Mesodermal cell (in vitro differentiated cells): ENCODE measurements around the gene SERPINA5.

ENCODE experiments used
- H3K27ac ChIP-seq: 2 replicates; pipeline ENCODE4 v1.7.0; 2013; ENCODE audit warnings: mild to moderate bottlenecking, low read depth, low read length, moderate library complexity; ENCODE audit not compliant: severe bottlenecking
- H3K36me3 ChIP-seq: 2 replicates; pipeline ENCODE4 v1.7.1; 2013; ENCODE audit warnings: mild to moderate bottlenecking, low read length, moderate library complexity; ENCODE audit not compliant: control insufficient read depth, insufficient read depth
- H3K4me1 ChIP-seq: one replicate; pipeline ENCODE4 v1.7.1; 2013; ENCODE audit warnings: mild to moderate bottlenecking, low read length; ENCODE audit not compliant: insufficient read depth, control insufficient read depth, poor library complexity, severe bottlenecking
- H3K4me3 ChIP-seq: 2 replicates; pipeline ENCODE4 v1.7.0; 2013; ENCODE audit warnings: low read length, control low read depth, mild to moderate bottlenecking; ENCODE audit not compliant: insufficient read depth, poor library complexity, severe bottlenecking; ENCODE audit errors: extremely low read depth
- H3K9me3 ChIP-seq: 2 replicates; pipeline ENCODE4 v1.7.1; 2013; ENCODE audit warnings: mild to moderate bottlenecking, low read length, moderate library complexity; ENCODE audit not compliant: control insufficient read depth
- WGBS, 2 experiments: methylation state at CpG; one replicate each; pipeline ENCODE4 v1.1.5; 2013; ENCODE audit warnings: missing lambda C conversion rate in 2 of 2; ENCODE audit not compliant: insufficient coverage in 2 of 2; 5-methylcytosine and 5-hydroxymethylcytosine counted together

The SERPINA5 gene

GRCh38 chr14:94555991-94556390 is 25.2 kb upstream of the SERPINA5 start:
- Histone ChIP-seq H3K36me3 (no peaks in the 10 kb centered on the region), H3K9me3 (no peaks in the 10 kb centered on the region), H3K4me1 (no peaks in the 10 kb centered on the region), H3K4me3 (no peak overlapping the region), H3K27ac (no peak overlapping the region)
- 92 to 98% methylated on average over 6 to 9 of the region's 9 CpGs for WGBS, 2 experiments

- no peaks in the 10 kb centered on the region for H3K36me3 ChIP-seq
- no peaks in the 10 kb centered on the region for H3K9me3 ChIP-seq
- H3K27ac ChIP-seq, result no peak overlapping the region
- no peak overlapping the region for H3K4me3 ChIP-seq
- WGBS, 2 experiments, result no CpG with 5 or more reads among the region's 1 CpG
- no peaks in the 10 kb centered on the region for H3K4me1 ChIP-seq
Observed at GRCh38 chr14:94557327-94557726, 23.9 kb upstream of the SERPINA5 start.

DNA sequence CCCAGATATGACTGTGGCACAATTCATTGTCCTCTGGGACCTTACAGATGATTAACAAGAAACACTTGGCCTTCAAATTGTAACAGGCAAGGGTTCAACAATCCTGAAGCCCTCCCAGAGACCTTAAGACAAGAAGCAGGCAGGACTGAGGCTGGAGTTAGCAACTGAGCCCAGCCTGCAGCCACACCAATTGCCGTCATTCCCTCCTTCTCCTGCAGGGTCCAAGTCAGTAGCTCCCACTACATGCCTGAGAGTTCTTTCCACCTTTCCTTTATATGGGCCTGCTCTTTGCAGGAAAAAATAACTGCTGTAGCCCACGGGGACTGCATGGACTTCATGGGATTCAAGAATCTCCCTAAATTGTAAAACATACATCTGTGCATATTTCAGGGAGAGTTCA is 22.4 kb upstream of the SERPINA5 start:
- Histone ChIP-seq H3K9me3 (no peaks in the 10 kb centered on the region), H3K36me3 (no peaks in the 10 kb centered on the region)
- WGBS, 2 experiments, result 75 to 91% methylated on average over 1 of the region's 2 CpGs

DNA sequence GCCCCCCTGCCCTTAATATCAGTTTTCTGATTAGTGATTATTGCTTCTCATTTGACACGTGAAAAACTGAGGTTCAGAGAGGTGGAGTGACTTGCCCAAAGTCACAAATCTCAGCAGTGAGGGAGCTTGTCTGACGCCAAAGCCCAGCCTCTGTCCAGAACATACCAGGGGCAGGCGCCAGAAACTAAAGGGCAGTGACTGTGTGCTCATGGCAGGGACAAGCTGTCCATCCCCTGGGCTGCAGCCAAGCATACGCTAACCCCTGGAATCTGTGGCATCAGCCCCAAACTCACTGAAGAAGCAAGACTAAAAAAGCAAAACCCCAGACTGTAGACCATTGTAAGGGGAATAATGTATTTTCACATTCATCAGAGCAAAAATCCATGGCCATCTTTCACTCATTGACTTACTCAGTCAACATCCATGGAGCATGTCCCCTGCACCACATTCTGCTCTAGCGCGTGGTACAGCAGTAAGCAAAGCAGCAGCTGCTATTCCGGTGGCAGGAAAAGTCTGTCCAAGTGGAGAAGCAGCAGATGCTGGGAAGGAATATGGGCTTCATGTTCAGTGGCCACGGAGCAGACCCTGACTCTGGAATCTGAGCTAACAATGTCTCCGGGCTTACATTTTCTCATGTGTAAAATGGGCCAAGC is 21.5 kb upstream of the SERPINA5 start:
- H3K9me3 ChIP-seq, result no peaks in the 10 kb centered on the region
- no peaks in the 10 kb centered on the region for H3K4me1 ChIP-seq
- no peaks in the 10 kb centered on the region for H3K36me3 ChIP-seq
- no peak overlapping the region for H3K27ac ChIP-seq
- H3K4me3 ChIP-seq, result no peak overlapping the region
- WGBS, 2 experiments, result 86% methylated on average over 9 of the region's 9 CpGs

More for the DNA sequence above, 22.4 kb upstream of the SERPINA5 start:
- no peak overlapping the region for H3K27ac ChIP-seq
- H3K4me3 ChIP-seq, result no peak overlapping the region
- no peaks in the 10 kb centered on the region for H3K4me1 ChIP-seq

DNA sequence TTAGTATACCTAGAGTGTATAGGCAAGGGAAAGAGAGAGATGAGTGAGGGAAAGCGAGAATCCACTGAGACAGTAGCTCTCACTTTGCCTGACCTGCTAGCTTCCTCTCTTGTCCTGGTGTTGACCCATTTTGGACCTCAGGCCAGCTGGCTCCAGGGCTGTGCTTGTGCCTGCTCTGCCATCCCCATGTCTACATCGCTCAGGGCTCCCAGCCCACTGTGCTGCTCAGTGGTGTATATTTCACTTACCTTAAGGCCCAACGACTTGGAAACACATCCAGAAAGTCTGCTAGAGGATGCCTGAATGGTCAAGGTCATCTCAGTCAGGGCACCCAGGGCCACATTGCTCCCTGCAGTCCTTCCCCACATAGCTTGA is 20.9 kb upstream of the SERPINA5 start:
- Histone ChIP-seq H3K9me3 (no peaks in the 10 kb centered on the region), H3K27ac (no peak overlapping the region), H3K4me3 (no peak overlapping the region), H3K4me1 (no peaks in the 10 kb centered on the region), H3K36me3 (no peaks in the 10 kb centered on the region)
- 86 to 94% methylated on average over 3 of the region's 3 CpGs for WGBS, 2 experiments

DNA sequence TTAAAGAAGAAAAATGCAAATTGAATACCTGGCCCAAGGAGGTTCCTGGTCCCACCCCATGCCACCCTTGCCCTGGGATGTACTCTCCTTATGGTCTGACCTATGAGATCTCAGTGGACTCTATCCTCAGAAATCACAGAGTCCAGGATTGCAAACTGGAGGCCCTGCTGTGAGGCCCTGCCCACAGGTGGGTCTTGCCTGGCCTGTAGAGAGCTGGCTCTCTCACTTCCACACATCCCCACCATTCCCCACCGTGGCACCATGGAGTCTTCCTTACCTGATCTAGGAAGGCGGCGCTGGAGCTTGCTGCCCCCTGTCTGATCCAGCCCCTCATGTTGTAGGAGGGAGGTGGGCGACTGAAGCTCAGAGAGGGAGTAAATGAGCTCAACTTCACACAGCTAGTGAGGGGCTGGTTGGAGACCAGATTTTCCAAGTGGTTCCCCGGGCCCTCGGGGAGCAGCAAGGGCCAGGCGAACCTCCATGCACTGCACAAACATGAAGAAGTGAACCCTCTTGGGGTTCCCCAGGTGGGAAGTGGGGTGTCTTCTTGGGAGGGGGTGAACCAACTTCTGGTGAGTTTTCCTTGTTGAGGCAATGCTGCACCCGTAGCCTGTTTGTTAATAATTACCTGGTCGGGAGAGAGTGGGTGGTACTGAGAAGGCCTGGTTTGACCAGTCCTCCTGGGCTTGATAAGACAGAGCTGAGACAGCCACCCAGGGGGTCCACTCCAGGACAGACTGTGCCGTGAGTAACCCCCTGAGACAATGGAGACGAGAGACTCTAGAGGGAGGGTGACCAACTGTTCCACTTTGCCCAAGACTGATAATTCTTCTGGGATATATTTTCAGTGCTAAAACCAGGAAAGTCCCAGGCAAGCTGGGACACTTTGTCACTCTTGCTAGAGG is 20.2 kb upstream of the SERPINA5 start, which contains the start of gene SERPINA4:
Gene SERPINA4, plus strand, starts transcription at position 692 of the 905 bp plus-strand sequence. CDS start 2,041 bp downstream, outside the sequence.
- H3K4me1 ChIP-seq, result no peaks in the 10 kb centered on the region
- WGBS, 2 experiments, result 81 to 93% methylated on average over 7 to 8 of the region's 11 CpGs
- no peak within 1 kb of the TSS for H3K27ac ChIP-seq
- no peak within 1 kb of the TSS for H3K4me3 ChIP-seq
- no peaks in the 10 kb centered on the region for H3K36me3 ChIP-seq
- no peaks in the 10 kb centered on the region for H3K9me3 ChIP-seq

DNA sequence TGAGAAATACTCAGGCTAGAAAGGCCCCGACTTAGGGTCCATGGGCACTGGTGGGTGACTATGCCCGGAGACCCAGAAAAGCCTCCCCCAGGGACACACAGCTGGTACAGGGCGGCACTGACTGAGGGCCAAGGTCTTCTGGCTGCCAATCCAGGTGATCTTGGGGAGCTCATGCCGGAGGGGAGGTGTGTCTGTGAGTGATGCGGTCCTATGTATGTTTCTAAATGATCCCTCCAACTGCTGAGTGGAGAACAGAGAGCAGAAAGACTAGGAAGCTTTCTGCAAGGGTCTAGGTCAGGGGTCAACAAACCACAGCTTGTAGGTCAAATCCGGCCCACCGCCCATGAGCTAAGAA is 19.6 kb upstream of the SERPINA5 start:
- H3K36me3 ChIP-seq, result no peaks in the 10 kb centered on the region
- no peak overlapping the region for H3K27ac ChIP-seq
- H3K4me3 ChIP-seq, result no peak overlapping the region
- no peaks in the 10 kb centered on the region for H3K4me1 ChIP-seq
- H3K9me3 ChIP-seq, result no peaks in the 10 kb centered on the region
- 80 to 84% methylated on average over 4 to 5 of the region's 7 CpGs for WGBS, 2 experiments

- Histone ChIP-seq H3K27ac (no peak overlapping the region), H3K36me3 (no peaks in the 10 kb centered on the region), H3K4me1 (no peaks in the 10 kb centered on the region), H3K9me3 (no peaks in the 10 kb centered on the region), H3K4me3 (no peak overlapping the region)
- WGBS, 2 experiments, result 95 to 98% methylated on average over 5 of the region's 5 CpGs
Observed at GRCh38 chr14:94562022-94562421, 19.2 kb upstream of the SERPINA5 start.

DNA sequence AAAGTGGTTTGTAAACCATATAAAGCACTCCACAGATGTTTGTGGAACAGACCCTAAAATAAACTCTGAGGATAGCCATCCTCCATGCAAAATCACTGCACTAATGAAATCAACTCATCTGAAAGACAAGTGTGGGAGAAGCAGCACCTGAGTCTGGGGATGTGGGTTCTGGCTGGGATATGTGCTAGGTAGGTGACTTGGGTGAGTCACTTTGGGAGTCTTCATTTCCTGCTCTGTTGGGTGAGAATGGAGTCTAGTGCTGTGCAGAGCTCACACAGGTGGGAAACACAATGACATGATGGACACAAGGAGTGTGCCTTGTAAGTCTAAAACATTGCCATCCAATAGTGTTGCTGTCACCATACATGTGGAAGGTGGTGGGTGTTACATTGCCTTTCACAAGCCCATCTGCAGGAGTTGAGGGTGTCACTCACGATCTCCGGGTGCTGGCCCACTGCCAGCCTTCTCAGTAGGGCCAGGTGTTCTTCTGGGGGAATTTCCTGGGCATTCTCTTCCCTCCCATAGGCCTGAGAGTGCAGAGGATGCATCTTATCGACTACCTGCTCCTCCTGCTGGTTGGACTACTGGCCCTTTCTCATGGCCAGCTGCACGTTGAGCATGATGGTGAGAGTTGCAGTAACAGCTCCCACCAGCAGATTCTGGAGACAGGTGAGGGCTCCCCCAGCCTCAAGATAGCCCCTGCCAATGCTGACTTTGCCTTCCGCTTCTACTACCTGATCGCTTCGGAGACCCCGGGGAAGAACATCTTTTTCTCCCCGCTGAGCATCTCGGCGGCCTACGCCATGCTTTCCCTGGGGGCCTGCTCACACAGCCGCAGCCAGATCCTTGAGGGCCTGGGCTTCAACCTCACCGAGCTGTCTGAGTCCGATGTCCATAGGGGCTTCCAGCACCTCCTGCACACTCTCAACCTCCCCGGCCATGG is 18.0 kb upstream of the SERPINA5 start:
- no peaks in the 10 kb centered on the region for H3K9me3 ChIP-seq
- no peaks in the 10 kb centered on the region for H3K36me3 ChIP-seq
- WGBS, 2 experiments, result 87 to 91% methylated on average over 13 to 16 of the region's 16 CpGs
- no peak overlapping the region for H3K27ac ChIP-seq
- no peak overlapping the region for H3K4me3 ChIP-seq
- no peaks in the 10 kb centered on the region for H3K4me1 ChIP-seq

DNA sequence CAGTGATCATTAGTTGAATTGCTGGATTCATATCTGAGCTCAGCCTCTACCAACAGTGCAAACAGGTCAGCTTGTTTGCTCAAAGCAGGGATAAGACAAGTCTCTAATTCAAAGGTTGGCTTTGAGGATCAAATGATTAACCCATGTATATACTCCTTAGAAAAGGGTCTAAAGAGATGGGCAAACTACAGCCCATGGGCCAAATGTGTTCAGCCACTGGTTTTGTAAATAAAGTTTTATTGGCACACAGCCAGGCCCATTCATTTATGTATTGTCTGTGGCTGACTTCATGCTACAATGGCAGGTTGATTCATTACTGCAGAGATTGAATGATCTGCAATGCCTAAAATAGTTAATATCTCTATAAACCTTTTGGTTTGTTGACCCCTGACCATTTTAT is 16.8 kb upstream of the SERPINA5 start:
- H3K9me3 ChIP-seq, result no peaks in the 10 kb centered on the region
- no peaks in the 10 kb centered on the region for H3K4me1 ChIP-seq
- no peak overlapping the region for H3K4me3 ChIP-seq
- H3K36me3 ChIP-seq, result no peaks in the 10 kb centered on the region
- H3K27ac ChIP-seq, result no peak overlapping the region
